Hepatic stellate cell (primary cell): ENCODE measurements around the gene ENOX1.
"Not testable (repeated sequence)": the region's sequence is repeated elsewhere in the genome, so short reads cannot be mapped to it uniquely, and the experiment has no call there.

Experiments used
- DNase-seq: peaks from one replicate; pipeline ENCODE4 v3.0.0; 2011; ENCODE audit warnings: low spot score

ENOX1 gene

DNA sequence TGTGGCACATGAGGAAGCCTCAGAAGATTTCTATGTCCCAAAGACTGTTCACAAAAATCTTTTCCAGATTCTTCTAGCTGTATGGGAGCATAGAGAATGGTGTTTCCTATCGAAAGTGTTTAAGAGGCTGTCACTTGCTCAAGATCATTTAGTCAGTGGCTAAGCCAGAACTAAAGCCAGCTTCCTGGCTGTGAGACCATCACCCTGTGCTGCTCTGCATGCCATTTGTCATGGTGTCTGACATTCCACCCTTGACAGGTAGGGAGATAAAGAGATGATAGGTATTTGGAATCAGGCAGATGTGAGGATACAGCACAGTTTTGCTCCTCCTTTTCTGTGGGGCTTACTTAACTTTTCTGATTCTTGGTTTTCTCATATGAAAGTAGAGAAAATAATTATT lies 586.0 kb downstream of the ENOX1 start:
- DNase-seq = no peak

DNA sequence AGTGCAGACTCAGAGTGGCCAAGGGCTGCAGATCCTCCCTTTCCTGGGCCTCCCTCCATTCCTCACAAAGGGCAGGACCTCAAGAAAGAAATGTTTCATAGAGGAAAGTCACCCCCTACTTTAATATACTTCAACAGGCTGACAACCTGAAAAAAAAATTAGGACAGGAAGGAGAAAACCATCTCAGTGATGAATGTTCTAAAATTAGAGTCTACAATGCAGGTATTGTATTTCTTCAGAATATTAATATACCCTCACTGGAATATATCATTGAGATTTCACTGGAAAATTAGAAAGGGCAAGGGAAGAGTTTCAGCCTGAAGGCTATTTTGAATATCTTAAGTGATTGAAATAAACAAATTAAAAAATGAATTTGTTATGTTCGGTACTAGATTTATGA lies 586.5 kb downstream of the ENOX1 start:
- DNase-seq = no peak

DNA sequence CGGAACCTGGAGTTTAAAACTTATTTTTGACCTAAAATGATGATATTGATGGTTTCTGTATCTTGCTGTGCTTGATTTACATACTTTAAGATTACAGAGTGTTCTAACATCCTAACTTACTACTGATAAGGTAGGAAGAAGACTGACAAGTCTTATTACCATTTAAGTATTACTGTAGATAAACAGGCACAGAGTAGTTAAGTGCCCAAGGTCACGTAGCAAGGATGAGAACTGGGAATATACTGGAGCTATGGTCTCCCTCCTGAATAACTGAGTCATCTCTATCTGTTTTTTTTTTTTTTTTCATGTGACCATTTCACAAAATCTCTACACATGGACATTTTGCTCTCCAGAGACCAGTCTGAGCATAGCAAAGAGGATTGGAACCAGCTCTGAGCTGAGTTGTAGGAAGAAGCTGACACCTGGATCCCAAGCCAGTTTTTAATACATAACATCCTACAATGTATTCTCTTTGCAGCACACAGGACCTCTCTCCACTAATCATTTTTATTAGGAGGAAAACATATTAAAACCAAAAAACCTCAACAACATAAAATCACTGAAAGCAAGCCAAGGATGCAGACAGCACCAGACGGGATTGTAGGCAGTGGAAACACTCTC lies 589.9 kb downstream of the ENOX1 start:
- no peak for DNase-seq

DNA sequence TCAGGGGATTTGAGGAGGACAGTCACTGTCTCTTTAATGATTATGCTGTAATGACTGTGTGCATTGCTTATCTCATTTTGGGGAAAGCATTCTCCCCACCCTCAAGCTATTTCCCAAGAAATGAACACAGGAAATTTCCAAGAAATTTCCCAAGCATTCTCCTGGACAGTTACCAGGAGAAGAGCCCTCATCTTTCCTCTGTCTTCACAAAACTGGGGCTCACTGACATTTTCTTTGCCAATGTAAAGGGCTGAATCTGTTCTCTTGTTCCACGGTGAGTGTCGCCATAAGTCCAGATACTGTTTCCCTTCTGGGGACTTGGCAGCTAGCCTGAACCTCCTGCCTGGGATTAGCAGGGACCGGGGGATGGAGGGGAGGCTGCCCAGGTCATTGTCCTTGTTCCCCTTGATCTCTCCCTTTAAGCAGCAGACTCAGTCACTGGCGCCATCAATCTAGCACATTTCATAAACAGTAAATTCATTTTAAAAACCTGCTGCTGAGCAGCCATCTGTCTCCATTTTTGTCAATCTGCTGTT lies 590.6 kb downstream of the ENOX1 start:
- peak; percentile 13 for DNase-seq

DNA sequence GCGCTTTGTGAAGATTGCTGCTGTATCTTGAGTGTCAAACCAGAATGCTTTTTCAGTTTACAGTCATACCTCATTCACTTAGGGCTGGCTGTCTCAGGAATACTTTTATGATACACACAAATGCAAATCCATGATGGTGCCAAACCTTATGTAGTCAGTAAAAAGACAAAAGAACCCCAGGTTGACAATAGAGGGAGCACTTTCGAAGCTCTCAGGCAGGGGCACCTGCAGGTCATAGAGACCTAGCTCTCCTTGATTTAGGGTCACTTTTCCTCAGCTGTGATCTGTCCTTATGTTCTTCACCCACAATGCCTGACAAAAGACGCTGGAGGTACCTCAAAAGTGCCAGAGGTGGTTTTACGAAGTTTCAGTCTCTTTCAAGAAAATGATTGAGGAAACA lies 591.2 kb downstream of the ENOX1 start:
- no peak for DNase-seq

DNA sequence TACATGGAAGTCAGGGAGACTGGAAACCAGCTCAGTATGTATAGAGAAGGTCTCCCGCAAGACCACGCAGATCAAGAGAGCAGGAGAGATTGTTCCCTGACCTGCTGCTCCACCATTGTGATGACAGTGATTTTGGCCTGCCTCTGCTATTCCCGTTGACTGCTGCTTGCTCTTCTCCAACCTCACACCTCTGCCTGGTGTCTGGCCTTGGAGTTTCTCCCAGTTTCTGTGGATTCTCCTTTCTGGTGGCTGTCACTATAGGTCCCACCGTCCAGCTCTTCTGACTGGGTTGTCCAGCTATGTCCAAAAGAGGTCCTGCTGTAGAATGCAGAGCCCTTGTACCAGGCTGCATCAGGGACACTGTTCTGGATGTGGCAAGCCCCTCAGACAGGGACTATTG lies 591.7 kb downstream of the ENOX1 start:
- DNase-seq = no peak

- no peak for DNase-seq
Observed at GRCh38 chr13:43193789-43194420, 592.9 kb downstream of the ENOX1 start.

DNA sequence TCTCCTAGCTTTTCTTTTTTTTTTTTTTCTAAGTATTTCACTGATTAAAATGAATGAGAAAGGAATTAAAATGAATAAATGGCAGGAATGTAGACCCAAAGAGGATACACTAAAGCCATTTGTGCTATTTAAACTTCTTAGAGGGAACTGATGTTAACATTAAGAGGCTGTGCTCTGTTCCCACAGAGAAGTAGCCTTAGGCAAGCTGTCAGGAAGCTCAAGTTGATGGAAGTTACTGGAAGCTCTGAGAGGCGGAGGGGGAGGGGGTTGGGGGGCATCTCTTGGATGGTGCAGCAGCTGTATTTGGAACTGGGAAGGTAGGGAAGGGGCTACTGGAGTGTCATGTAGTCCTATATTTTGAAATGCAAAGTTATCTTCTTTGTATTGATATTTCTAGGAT lies 595.2 kb downstream of the ENOX1 start:
- no peak for DNase-seq

- DNase-seq = no peak
Observed at GRCh38 chr13:43185226-43185625, 601.5 kb downstream of the ENOX1 start.

- no peak for DNase-seq
Observed at GRCh38 chr13:43180837-43181236, 605.9 kb downstream of the ENOX1 start.

DNA sequence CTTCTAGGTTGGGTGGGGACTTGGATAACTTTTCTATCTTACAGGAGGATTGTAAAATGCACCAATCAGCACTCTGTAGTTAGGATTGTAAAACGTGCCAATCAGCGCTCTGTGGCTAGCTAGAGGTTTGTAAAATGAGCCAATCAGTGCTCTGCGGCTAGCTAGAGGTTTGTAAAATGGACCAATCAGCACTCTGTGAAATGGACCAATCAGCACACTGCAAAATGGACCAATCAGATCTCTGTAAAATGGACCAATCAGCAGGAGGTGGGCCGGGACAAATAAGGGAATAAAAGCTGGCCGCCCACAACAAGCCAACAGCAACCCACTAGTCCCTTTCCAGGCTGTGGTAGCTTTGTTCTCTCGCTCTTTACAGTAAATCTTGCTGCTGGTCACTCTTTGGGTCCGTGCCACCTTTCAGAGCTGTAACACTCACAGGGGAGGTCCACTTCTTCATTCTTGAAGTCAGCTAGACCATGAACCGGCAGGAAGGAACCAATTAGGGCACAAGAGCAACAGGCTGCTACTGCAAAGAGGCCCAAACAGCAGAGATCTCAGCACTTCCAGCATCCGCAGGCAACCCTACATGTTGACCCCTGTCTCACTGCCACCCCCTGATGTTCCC lies 606.6 kb downstream of the ENOX1 start:
- DNase-seq = no peak

- DNase-seq = no peak
Observed at GRCh38 chr13:43171489-43171888, 615.3 kb downstream of the ENOX1 start.

DNA sequence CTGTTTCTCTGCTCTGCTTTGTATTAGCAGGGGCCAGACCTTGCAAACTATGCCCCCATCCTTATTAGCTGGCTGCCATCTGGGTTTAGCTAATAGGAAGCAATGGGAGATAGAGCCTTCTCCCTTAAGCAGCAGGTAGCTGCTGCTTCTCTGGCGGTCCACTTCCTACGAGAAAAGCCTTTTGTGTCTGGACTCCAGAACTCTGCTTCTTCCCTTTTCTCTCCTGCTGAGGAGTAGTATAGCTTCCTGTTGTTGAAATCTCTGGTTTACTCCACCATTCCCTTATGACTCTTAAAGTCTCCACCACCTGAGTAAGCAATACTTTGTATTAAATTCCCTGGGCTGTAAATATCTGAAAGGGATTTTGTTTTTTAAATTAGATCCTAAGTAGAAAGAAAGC lies 616.3 kb downstream of the ENOX1 start:
- DNase-seq = no peak

DNA sequence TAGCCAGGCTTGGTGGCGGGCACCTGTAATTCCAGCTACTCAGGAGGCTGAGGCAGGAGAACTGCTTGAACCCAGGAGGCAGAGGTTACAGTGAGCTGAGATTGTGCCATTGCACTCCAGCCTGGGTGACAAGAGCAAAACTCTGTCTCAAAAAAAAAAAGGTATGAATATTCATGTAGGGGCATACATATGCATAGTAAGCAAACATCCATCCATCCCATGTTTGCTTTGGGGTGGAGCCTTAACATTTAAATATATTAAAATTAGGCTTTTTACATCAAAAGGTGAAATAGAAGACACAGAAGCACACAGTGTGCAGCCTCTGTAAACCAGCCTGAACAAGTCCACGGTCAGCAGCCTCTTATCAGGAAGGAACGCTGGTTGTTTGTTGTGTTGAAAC lies 618.3 kb downstream of the ENOX1 start:
- not testable (repeated sequence) for DNase-seq

- no peak for DNase-seq
Observed at GRCh38 chr13:43167731-43168130, 619.0 kb downstream of the ENOX1 start.

GRCh38 chr13:43166644-43167457 lies 619.9 kb downstream of the ENOX1 start:
- DNase-seq = no peak
